ENCODE measurements around the gene RASGRP4.
"Not testable (repeated sequence)": the region's sequence is repeated elsewhere in the genome, so short reads cannot be mapped to it uniquely, and the experiment has no call there.

RASGRP4 gene
- 1.1 to 36.0 (median 9.2) reads per million in 17 experiments for total RNA-seq

- DNase-seq = peak; percentile 61 to 84 (median 77)
These were observed at the start of gene RASGRP4 for GRCh38 chr19:38425810-38426466. Gene RASGRP4, minus strand, starts transcription at chr19:38426219. Its CDS starts 128 bp downstream, at chr19:38426091.

- DNase-seq = no peak
These were observed 49.2 kb upstream of the RASGRP4 start for GRCh38 chr19:38475176-38475575.

GRCh38 chr19:38473201-38473600 lies 47.2 kb upstream of the RASGRP4 start:
- no peak for DNase-seq

- not testable (repeated sequence) for DNase-seq
These were observed 46.7 kb upstream of the RASGRP4 start for GRCh38 chr19:38472725-38473124.

- no peak for DNase-seq
These were observed 44.9 kb upstream of the RASGRP4 start for GRCh38 chr19:38470788-38471480.

- no peak for DNase-seq
These were observed 43.1 kb upstream of the RASGRP4 start for GRCh38 chr19:38469151-38469550.

- no peak for DNase-seq
These were observed 41.8 kb upstream of the RASGRP4 start for GRCh38 chr19:38467541-38468525.

GRCh38 chr19:38466050-38466449 lies 40.0 kb upstream of the RASGRP4 start:
- DNase-seq = no peak

- no peak for DNase-seq
These were observed 38.5 kb upstream of the RASGRP4 start for GRCh38 chr19:38464421-38465082.

- DNase-seq = no peak
These were observed 37.3 kb upstream of the RASGRP4 start for GRCh38 chr19:38463365-38463764.

GRCh38 chr19:38458991-38459390 lies 33.0 kb upstream of the RASGRP4 start:
- no peak for DNase-seq

GRCh38 chr19:38457690-38458405 lies 31.8 kb upstream of the RASGRP4 start:
- no peak for DNase-seq

GRCh38 chr19:38457202-38457601 lies 31.2 kb upstream of the RASGRP4 start:
- DNase-seq = no peak

GRCh38 chr19:38455031-38455430 lies 29.0 kb upstream of the RASGRP4 start:
- DNase-seq = peak in 2 of 4 experiments; percentile 33 to 39

- DNase-seq = peak; percentile 13 to 65 (median 50)
These were observed 27.6 kb upstream of the RASGRP4 start for GRCh38 chr19:38453596-38453995.

GRCh38 chr19:38452430-38453366 lies 26.7 kb upstream of the RASGRP4 start:
- peak in 3 of 4 experiments; percentile 4 to 10 (median 8) for DNase-seq

- DNase-seq = no peak
These were observed 25.6 kb upstream of the RASGRP4 start for GRCh38 chr19:38451629-38452028.

- DNase-seq = no peak
These were observed 25.0 kb upstream of the RASGRP4 start for GRCh38 chr19:38451036-38451435.

- no peak for DNase-seq
These were observed 23.5 kb upstream of the RASGRP4 start for GRCh38 chr19:38449518-38449917.

- no peak for DNase-seq
These were observed 22.2 kb upstream of the RASGRP4 start for GRCh38 chr19:38448225-38448624.

All from suppressor macrophage (primary cell).